ENCODE measurements around the gene OTOP3. TPM values are rescaled to one million over a fixed set of nuclear protein-coding genes. Genes with fewer than 3 reads are reported as not detected.

The OTOP3 gene
- total RNA-seq, 3 donors from 2014 or later (not counting 1 experiment from before 2014, with no cell fraction given) = not detected

GRCh38 chr17:74957935-74958740 is 22.4 kb downstream of the OTOP3 start:
- peaks cover 0 to 4% of the 10 kb centered on the region in 2 donors for H3K4me1 Mint-ChIP-seq
- no peaks in the 10 kb centered on the region for H3K9me3 Mint-ChIP-seq
- Histone ChIP-seq H3K27me3 (ENCODE audit: control insufficient read depth, insufficient read depth, low read length) (no peaks in the 10 kb centered on the region), H3K9me3 (ENCODE audit: control insufficient read depth, insufficient read depth, low read length) (no peaks in the 10 kb centered on the region), H3K27ac (ENCODE audit: low read length) (no peak overlapping the region), H3K36me3 (ENCODE audit: control insufficient read depth, insufficient read depth, low read length) (no peaks in the 10 kb centered on the region), H3K4me1 (ENCODE audit: control insufficient read depth, insufficient read depth, low read length) (peaks cover 8% of the 10 kb centered on the region), H3K4me3 (ENCODE audit: low read length) (no peak overlapping the region)
- WGBS (ENCODE audit: insufficient coverage) = 46% methylated on average over 31 of the region's 33 CpGs
- peak; percentile 90 for TF ChIP-seq CTCF (IDR thresholded peaks at IDR 0.05)
- no peak overlapping the region for H3K27ac Mint-ChIP-seq
- intact Hi-C loops (cut with micrococcal nuclease) = loop anchor here (5.0 kb wide), 1 partner anchor 36 kb away; the partner anchor contains the start of genes OTOP2 and USH1G
- no peaks in the 10 kb centered on the region for H3K36me3 Mint-ChIP-seq
- peak; percentile 82 to 83 for DNase-seq
- H3K4me3 Mint-ChIP-seq = no peak overlapping the region
- ATAC-seq = peak; percentile 77 to 86 (median 84)
- H3K27me3 Mint-ChIP-seq (ENCODE audit: low read depth in 2 of 2) = peaks cover 0 to 4% of the 10 kb centered on the region in 2 donors

- DNase-seq = no peak
- peaks cover 0 to 4% of the 10 kb centered on the region in 2 donors for H3K4me1 Mint-ChIP-seq
- Histone ChIP-seq H3K4me3 (ENCODE audit: low read length) (no peak overlapping the region), H3K9me3 (ENCODE audit: control insufficient read depth, insufficient read depth, low read length) (no peaks in the 10 kb centered on the region), H3K27ac (ENCODE audit: low read length) (no peak overlapping the region), H3K36me3 (ENCODE audit: control insufficient read depth, insufficient read depth, low read length) (no peaks in the 10 kb centered on the region), H3K27me3 (ENCODE audit: control insufficient read depth, insufficient read depth, low read length) (no peaks in the 10 kb centered on the region), H3K4me1 (ENCODE audit: control insufficient read depth, insufficient read depth, low read length) (peaks cover 8% of the 10 kb centered on the region)
- peaks cover under 1 to 4% of the 10 kb centered on the region in 2 donors for H3K27me3 Mint-ChIP-seq (ENCODE audit: low read depth in 2 of 2)
- 74% methylated on average over 13 of the region's 14 CpGs for WGBS (ENCODE audit: insufficient coverage)
- H3K36me3 Mint-ChIP-seq = no peaks in the 10 kb centered on the region
- no peak for TF ChIP-seq CTCF (IDR thresholded peaks at IDR 0.05)
- H3K27ac Mint-ChIP-seq = no peak overlapping the region
- ATAC-seq = no peak
- intact Hi-C loops (cut with micrococcal nuclease) = loop anchor here (1.0 to 5.0 kb wide), 3 partner anchors 38 to 169 kb away; partner anchors contain the start of genes MRPL58, OTOP2 and USH1G
- H3K9me3 Mint-ChIP-seq = no peaks in the 10 kb centered on the region
- H3K4me3 Mint-ChIP-seq = no peak overlapping the region
Observed at GRCh38 chr17:74959826-74960515, 24.3 kb downstream of the OTOP3 start.

GRCh38 chr17:74960570-74961342 is 25.1 kb downstream of the OTOP3 start:
- intact Hi-C loops (cut with micrococcal nuclease) = loop anchor here (1.0 to 2.0 kb wide), 4 partner anchors 52 to 452 kb away; partner anchors contain the start of gene MRPL58
- Histone ChIP-seq H3K27ac (ENCODE audit: low read length) (no peak overlapping the region), H3K4me1 (ENCODE audit: control insufficient read depth, insufficient read depth, low read length) (peaks cover 8% of the 10 kb centered on the region), H3K9me3 (ENCODE audit: control insufficient read depth, insufficient read depth, low read length) (no peaks in the 10 kb centered on the region), H3K27me3 (ENCODE audit: control insufficient read depth, insufficient read depth, low read length) (no peaks in the 10 kb centered on the region), H3K36me3 (ENCODE audit: control insufficient read depth, insufficient read depth, low read length) (no peaks in the 10 kb centered on the region), H3K4me3 (ENCODE audit: low read length) (no peak overlapping the region)
- peaks cover 0 to 4% of the 10 kb centered on the region in 2 donors for H3K4me1 Mint-ChIP-seq
- DNase-seq (peak in 1 of 2 donors; percentile 66), ATAC-seq (peak in 2 of 3 donors; percentile 14 to 27)
- H3K27me3 Mint-ChIP-seq (ENCODE audit: low read depth in 2 of 2) = peaks cover 6 to 7% of the 10 kb centered on the region in 2 donors
- H3K4me3 Mint-ChIP-seq = no peak overlapping the region
- no peaks in the 10 kb centered on the region for H3K9me3 Mint-ChIP-seq
- H3K36me3 Mint-ChIP-seq = no peaks in the 10 kb centered on the region
- no peak for TF ChIP-seq CTCF (IDR thresholded peaks at IDR 0.05)
- no peak overlapping the region for H3K27ac Mint-ChIP-seq
- 32% methylated on average over 19 of the region's 19 CpGs for WGBS (ENCODE audit: insufficient coverage)
